Right lobe of liver (tissue), 6 donors: ENCODE results near the gene IGLON5. TPM values are rescaled to one million over a fixed set of nuclear protein-coding genes. Genes with fewer than 3 reads are reported as not detected.

ENCODE experiments used
- ATAC-seq, 4 donors: fragments of 200-7000 bp; cut with Tn5 transposase; one replicate each; pipeline ENCODE4 v1.9.1; 2020; ENCODE audit warnings: mild to moderate bottlenecking in 4 of 4, moderate library complexity in 4 of 4
- DNase-seq, 3 donors: peaks; one replicate each; pipeline ENCODE4 v3.0.0-alpha.2; 2020
- H3K27ac ChIP-seq, 3 donors: fragments of 200-600 bp; one replicate each; pipeline ENCODE4 v1.8.0; 2022
- H3K27me3 ChIP-seq, 2 donors: fragments of 200-600 bp; one replicate each; pipeline ENCODE4 v1.8.0; 2022
- H3K36me3 ChIP-seq, 4 donors: fragments of 200-600 bp; sonication (generic) in 1 of 4; one replicate each; pipeline versions ENCODE4 v1.5.1 to v1.8.0; 2017 to 2022; ENCODE audit warnings: control low read depth in 1 of 4
- H3K4me1 ChIP-seq, 4 donors: fragments of 200-600 bp; sonication (generic) in 1 of 4; one replicate each; pipeline versions ENCODE4 v1.5.1 to v1.8.0; 2017 to 2022; ENCODE audit warnings: control low read depth in 1 of 4
- H3K4me3 ChIP-seq, 3 donors: fragments of 200-600 bp; one replicate each; pipeline ENCODE4 v1.8.0; 2022
- H3K9me3 ChIP-seq, 4 donors: fragments of 200-600 bp; sonication (generic) in 1 of 4; one replicate each; pipeline versions ENCODE4 v1.5.1 to v1.8.0; 2017 to 2022; ENCODE audit warnings: control low read depth in 1 of 4
- POLR2A ChIP-seq: fragments of 450-650 bp; IDR thresholded peaks from one replicate; pipeline ENCODE4 v1.6.1; 2017; ENCODE audit warnings: antibody characterized with exemption, mild to moderate bottlenecking
- WGBS: methylation state at CpG from one replicate; pipeline ENCODE4 v1.1.6; 2018; ENCODE audit warnings: low coverage, low lambda C conversion rate; ENCODE audit not compliant: insufficient coverage; ENCODE audit errors: missing lambda C conversion rate; 5-methylcytosine and 5-hydroxymethylcytosine counted together
- intact Hi-C, 2 donors: fragments of 100-400 bp; cut with DNase I; formaldehyde crosslinking; loops; one replicate each; pipeline versions ENCODE4 v1.11.2 to v1.14.1; 2022
- total RNA-seq, 6 experiments: library from RNA; depleted of rRNA in 2 of 6; stranded (reverse); fragments of >200 nt in 2 of 6; fragmentation: NEBNext Ultra II Directional in 3 of 6; extraction: Animal tissue kit (Norgen Biotek cat#: 25700) in 3 of 6; gene quantifications; one replicate each; pipeline versions ENCODE4 v1.1.0 to v1.2.4, GENCODE V29; 2016 to 2023
- TF ChIP-seq, protein P1 (sequence below), 4 donors: fragments of 200-600 bp in 3 of 4; fragments of 450-650 bp in 1 of 4; IDR thresholded peaks; one replicate each; pipeline versions ENCODE4 v1.5.1 to v1.8.0; 2016 to 2022; ENCODE audit warnings: antibody characterized with exemption in 4 of 4, mild to moderate bottlenecking in 2 of 4
- donor health status: DM: no; HTN: yes; CAD: no.
- donor health status: DM: no; HTN: no; CAD: no.
- donor health status: DM: no; HTN: no; CAD: no.
- donor health status: DM: no; HTN: yes; CAD: no.
- donor health status: DM: no; HTN: yes; CAD: no.

Gene IGLON5
- total RNA-seq, 6 experiments from 2014 or later, result 0.27 to 0.80 (median 0.49) TPM

DNA sequence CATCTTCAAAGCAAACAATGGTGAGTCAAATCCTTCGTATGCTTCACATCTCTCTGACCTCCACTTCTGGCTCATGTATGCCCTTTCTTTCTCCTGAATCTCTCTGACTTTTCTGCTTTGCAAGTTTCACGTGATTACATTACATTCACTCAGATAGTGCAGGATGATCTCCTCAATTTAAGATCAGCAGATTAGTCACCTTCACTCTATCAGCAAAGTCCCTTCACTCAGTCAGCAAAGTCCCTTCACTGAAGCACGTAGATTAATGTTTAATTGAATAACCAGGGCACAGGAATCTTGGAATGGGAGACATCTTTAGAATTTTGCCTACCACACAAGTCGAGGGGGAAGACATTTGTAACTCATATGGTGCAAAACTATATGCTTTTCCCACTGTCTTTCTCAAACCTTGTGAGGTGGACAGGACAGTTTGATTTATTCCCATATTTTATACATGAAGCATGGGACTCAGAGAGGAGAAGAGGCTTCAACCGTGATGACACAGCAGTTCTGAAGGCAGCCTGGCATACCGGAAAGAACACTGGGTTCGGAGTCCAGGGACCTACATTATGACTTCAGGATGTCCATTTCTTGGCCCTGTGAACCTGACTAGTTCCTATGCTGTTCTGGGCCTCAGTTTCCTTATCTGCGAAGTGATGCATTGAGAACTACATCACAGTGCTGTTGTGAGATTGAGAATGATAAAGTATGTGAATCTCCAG is 37.2 kb upstream of the IGLON5 start:
- intact Hi-C loops, result no loop called here
- 61% methylated on average over 7 of the region's 8 CpGs for WGBS
- DNase-seq (no peak), ATAC-seq (no peak)
- no peaks in the 10 kb centered on the region for H3K27me3 ChIP-seq
- H3K27ac ChIP-seq, result no peak overlapping the region
- H3K9me3 ChIP-seq, result no peaks in the 10 kb centered on the region
- no peaks in the 10 kb centered on the region for H3K4me1 ChIP-seq
- H3K36me3 ChIP-seq, result no peaks in the 10 kb centered on the region
- no peak overlapping the region for H3K4me3 ChIP-seq
- TF ChIP-seq POLR2A, result no peak
- TF ChIP-seq, protein P1, sequence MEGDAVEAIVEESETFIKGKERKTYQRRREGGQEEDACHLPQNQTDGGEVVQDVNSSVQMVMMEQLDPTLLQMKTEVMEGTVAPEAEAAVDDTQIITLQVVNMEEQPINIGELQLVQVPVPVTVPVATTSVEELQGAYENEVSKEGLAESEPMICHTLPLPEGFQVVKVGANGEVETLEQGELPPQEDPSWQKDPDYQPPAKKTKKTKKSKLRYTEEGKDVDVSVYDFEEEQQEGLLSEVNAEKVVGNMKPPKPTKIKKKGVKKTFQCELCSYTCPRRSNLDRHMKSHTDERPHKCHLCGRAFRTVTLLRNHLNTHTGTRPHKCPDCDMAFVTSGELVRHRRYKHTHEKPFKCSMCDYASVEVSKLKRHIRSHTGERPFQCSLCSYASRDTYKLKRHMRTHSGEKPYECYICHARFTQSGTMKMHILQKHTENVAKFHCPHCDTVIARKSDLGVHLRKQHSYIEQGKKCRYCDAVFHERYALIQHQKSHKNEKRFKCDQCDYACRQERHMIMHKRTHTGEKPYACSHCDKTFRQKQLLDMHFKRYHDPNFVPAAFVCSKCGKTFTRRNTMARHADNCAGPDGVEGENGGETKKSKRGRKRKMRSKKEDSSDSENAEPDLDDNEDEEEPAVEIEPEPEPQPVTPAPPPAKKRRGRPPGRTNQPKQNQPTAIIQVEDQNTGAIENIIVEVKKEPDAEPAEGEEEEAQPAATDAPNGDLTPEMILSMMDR (IDR thresholded peaks at IDR 0.05), result no peak

DNA sequence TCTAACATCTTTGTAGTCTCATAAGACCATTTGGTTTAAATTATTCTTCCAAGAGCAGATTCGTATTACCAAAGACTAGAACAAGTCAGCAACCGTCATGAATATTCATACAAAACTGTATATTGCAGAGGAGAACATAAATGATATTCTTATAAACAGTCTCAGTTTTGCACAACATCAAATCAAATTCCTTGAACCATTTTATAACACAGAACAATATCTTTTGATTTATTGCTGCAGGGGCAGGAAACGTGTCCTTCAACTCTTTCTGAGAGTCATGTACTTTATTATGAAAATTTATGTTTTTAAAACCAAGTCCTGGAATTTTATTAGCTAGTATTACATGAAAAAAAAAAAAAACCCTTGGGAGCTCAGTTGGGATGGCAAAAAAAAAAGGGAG is 34.3 kb upstream of the IGLON5 start:
- DNase-seq (no peak), ATAC-seq (no peak)
- WGBS, result 38% methylated on average over 3 of the region's 3 CpGs
- TF ChIP-seq, protein P1 (IDR thresholded peaks at IDR 0.05), result no peak
- no peak for TF ChIP-seq POLR2A
- intact Hi-C loops, result no loop called here
- Histone ChIP-seq H3K36me3 (no peaks in the 10 kb centered on the region), H3K27ac (no peak overlapping the region), H3K4me3 (no peak overlapping the region), H3K9me3 (no peaks in the 10 kb centered on the region), H3K4me1 (no peaks in the 10 kb centered on the region), H3K27me3 (no peaks in the 10 kb centered on the region)

DNA sequence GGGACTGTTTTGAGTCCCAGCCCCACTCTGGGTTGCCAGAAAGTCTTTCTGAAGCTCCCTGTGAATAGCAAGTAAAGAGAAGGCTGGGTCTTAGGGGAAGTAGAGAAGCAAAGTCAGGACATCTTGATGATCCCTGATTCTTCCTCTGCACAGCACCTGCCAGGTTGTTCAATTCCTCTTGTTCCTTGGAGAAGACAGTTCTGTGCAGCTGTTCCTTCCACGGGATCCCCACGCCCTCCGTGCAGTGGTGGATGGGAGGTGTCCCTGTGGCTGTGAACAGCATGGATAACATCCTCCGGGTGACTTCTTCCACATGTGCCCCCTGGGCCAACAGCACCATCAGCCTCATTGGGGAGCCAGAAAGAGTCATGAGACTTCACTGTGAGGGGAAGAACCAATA is 29.1 kb upstream of the IGLON5 start:
- Histone ChIP-seq H3K27me3 (no peaks in the 10 kb centered on the region), H3K4me3 (no peak overlapping the region), H3K36me3 (no peaks in the 10 kb centered on the region), H3K4me1 (no peaks in the 10 kb centered on the region), H3K9me3 (no peaks in the 10 kb centered on the region), H3K27ac (no peak overlapping the region)
- intact Hi-C loops, result no loop called here
- TF ChIP-seq, protein P1 (IDR thresholded peaks at IDR 0.05), result no peak
- TF ChIP-seq POLR2A, result no peak
- DNase-seq (no peak), ATAC-seq (no peak)
- no CpG with 5 or more reads among the region's 4 CpGs for WGBS

DNA sequence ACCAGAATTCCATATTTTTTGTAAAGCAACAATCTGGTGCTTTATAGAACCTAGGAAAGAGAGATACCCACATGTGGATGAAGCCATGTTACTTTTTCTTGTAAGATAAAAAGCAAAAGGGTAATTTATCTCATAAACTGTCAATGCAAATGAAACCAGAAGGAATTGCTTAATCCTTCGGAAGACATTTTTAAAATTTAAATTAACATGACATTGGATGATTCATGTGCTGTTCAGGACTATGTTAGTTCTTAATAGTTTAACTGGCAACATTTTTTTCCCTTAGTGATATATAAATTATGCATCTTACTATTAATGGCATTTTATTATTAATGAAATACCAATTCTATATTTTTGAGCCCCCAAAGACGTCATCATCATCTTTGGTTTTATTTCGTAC is 25.8 kb upstream of the IGLON5 start:
- Histone ChIP-seq H3K9me3 (no peaks in the 10 kb centered on the region), H3K4me3 (no peak overlapping the region), H3K36me3 (no peaks in the 10 kb centered on the region), H3K4me1 (no peaks in the 10 kb centered on the region), H3K27ac (no peak overlapping the region), H3K27me3 (no peaks in the 10 kb centered on the region)
- DNase-seq (no peak), ATAC-seq (no peak)
- no peak for TF ChIP-seq POLR2A
- TF ChIP-seq, protein P1 (IDR thresholded peaks at IDR 0.05), result no peak
- intact Hi-C loops, result no loop called here
- WGBS, result 56% methylated on average over 3 of the region's 3 CpGs
